SK-N-MC (cell line): Measurements from ENCODE around the gene LCE3B.

Source experiments
- EZH2 ChIP-seq: fragments of 200-600 bp; sonication (generic); IDR thresholded peaks from one replicate; pipeline ENCODE4 v1.6.1; 2017; ENCODE audit warnings: antibody characterized with exemption
- POLR2AphosphoS5 ChIP-seq: IDR thresholded peaks from 2 replicates; pipeline ENCODE4 v1.6.1; 2012; ENCODE audit warnings: mild to moderate bottlenecking, low read depth, low read length, borderline replicate concordance

GRCh38 chr1:152565535-152566215 lies 47.9 kb upstream of the LCE3B start:
- no peak for TF ChIP-seq EZH2
- no peak for TF ChIP-seq POLR2AphosphoS5
